Ovary (tissue), 9 donors: ENCODE measurements around the gene HRH2. TPM values are rescaled to one million over a fixed set of nuclear protein-coding genes. Genes with fewer than 3 reads are reported as not detected.

ENCODE experiments used
- DNase-seq, 5 donors: peaks; one replicate each; pipeline ENCODE4 v3.0.0-alpha.2; 2019 to 2020
- H3K27ac ChIP-seq, 2 donors: fragments of 200-600 bp; one replicate each; pipeline versions ENCODE4 v1.5.1 to v1.8.0; 2019 to 2022
- H3K27me3 ChIP-seq: fragments of 200-600 bp; one replicate; pipeline ENCODE4 v1.8.0; 2022
- H3K36me3 ChIP-seq: fragments of 200-600 bp; sonication (generic); one replicate; pipeline ENCODE4 v1.5.1; 2019
- H3K4me1 ChIP-seq: one replicate; pipeline ENCODE4 v1.8.1; 2013; ENCODE audit warnings: mild to moderate bottlenecking, moderate library complexity; ENCODE audit not compliant: insufficient read depth
- H3K4me3 ChIP-seq: fragments of 200-600 bp; sonication (generic); one replicate; pipeline ENCODE4 v1.5.1; 2017
- H3K9me3 ChIP-seq, 2 donors: fragments of 200-600 bp in 1 of 2; sonication (generic) in 1 of 2; one replicate each; pipeline versions ENCODE4 v1.5.1 to v1.8.1; 2013 to 2019; ENCODE audit warnings: mild to moderate bottlenecking in 1 of 2, moderate library complexity in 1 of 2
- CTCF ChIP-seq, 3 donors: fragments of 450-650 bp in 2 of 3; fragments of 200-600 bp in 1 of 3; IDR thresholded peaks; one replicate each; pipeline versions ENCODE4 v1.5.1 to v1.8.0; 2016 to 2022; ENCODE audit warnings: antibody characterized with exemption in 3 of 3, mild to moderate bottlenecking in 1 of 3
- EP300 ChIP-seq: sonication (generic); formaldehyde crosslinking; IDR thresholded peaks from one replicate; pipeline ENCODE4 v1.6.1; 2017; ENCODE audit warnings: antibody characterized with exemption
- POLR2A ChIP-seq: fragments of 450-650 bp; IDR thresholded peaks from one replicate; pipeline ENCODE4 v1.6.1; 2017; ENCODE audit warnings: antibody characterized with exemption, mild to moderate bottlenecking, moderate library complexity
- WGBS, 3 donors: extraction: QIAGEN DNeasy Blood & Tissue Kit in 1 of 3; methylation state at CpG; one replicate each; pipeline versions ENCODE4 v1.1.5 to v1.1.7; 2013 to 2017; 5-methylcytosine and 5-hydroxymethylcytosine counted together
- intact Hi-C, 4 donors: fragments of 100-400 bp; cut with DNase I; formaldehyde crosslinking; loops; one replicate each; pipeline versions ENCODE4 v1.11.0 to v1.15.1; 2022 to 2023
- polyA plus RNA-seq, 2 donors: library from polyadenylated mRNA; stranded (reverse); fragments of 200-250 nt in 1 of 2; fragments of 350-450 nt in 1 of 2; fragmentation: Illumina TruSeq in 1 of 2; extraction: RNeasy Lipid Tissue Mini Kit (QIAGEN cat#74804) in 1 of 2; gene quantifications; one replicate each; pipeline ENCODE4 v1.2.3, GENCODE V29; 2013 to 2014
- total RNA-seq, 7 donors: library from RNA; depleted of rRNA in 2 of 7; stranded (reverse); fragments of >200 nt in 2 of 7; fragmentation: NEBNext Ultra II Directional in 3 of 7; extraction: Animal tissue kit (Norgen Biotek cat#: 25700) in 3 of 7; gene quantifications; one replicate each; pipeline versions ENCODE4 v1.1.0 to v1.2.4, GENCODE V29; 2016 to 2023
- donor health status: DM: no; HTN: no; CAD: no; lungs with moderate emphysema.
- donor health status: DM: no; HTN: no; CAD: no.
- donor health status: Bipolar disorder and iron deficiency.
- donor health status: DM: yes; HTN: yes; CAD: no.
- donor health status: DM: no; HTN: no; CAD: no.
- donor health status: DM: yes; HTN: yes; CAD: no.

Gene HRH2
- total and polyA plus RNA-seq, 9 donors, result 0.23 to 3.3 (median 1.2) TPM

- Histone ChIP-seq H3K9me3 (no peaks in the 10 kb centered on the region), H3K4me1 (no peaks in the 10 kb centered on the region), H3K36me3 (no peaks in the 10 kb centered on the region), H3K27ac (no peak overlapping the region), H3K27me3 (no peaks in the 10 kb centered on the region), H3K4me3 (no peak overlapping the region)
- TF ChIP-seq POLR2A, result no peak
- no peak for TF ChIP-seq CTCF (IDR thresholded peaks at IDR 0.05)
- TF ChIP-seq EP300, result no peak
- intact Hi-C loops, result no loop called here
- WGBS, 3 donors, result 51 to 60% (median 54%) methylated on average over 4 of the region's 4 CpGs
- DNase-seq, result no peak
Observed at GRCh38 chr5:175627739-175628138, 30.1 kb upstream of the HRH2 start.

- no peak for TF ChIP-seq POLR2A
- no peak for TF ChIP-seq CTCF (IDR thresholded peaks at IDR 0.05)
- TF ChIP-seq EP300, result no peak
- 74 to 80% (median 76%) methylated on average over 8 of the region's 8 CpGs for WGBS, 3 donors
- H3K27ac ChIP-seq, result no peak overlapping the region
- H3K9me3 ChIP-seq, result no peaks in the 10 kb centered on the region
- H3K4me1 ChIP-seq, result no peaks in the 10 kb centered on the region
- intact Hi-C loops, result no loop called here
- no peaks in the 10 kb centered on the region for H3K27me3 ChIP-seq
- H3K4me3 ChIP-seq, result no peak overlapping the region
- no peaks in the 10 kb centered on the region for H3K36me3 ChIP-seq
- no peak for DNase-seq
Observed at GRCh38 chr5:175628668-175629067, 29.2 kb upstream of the HRH2 start.

- no peaks in the 10 kb centered on the region for H3K4me1 ChIP-seq
- no peak overlapping the region for H3K4me3 ChIP-seq
- DNase-seq, result no peak
- no peak overlapping the region for H3K27ac ChIP-seq
- no peaks in the 10 kb centered on the region for H3K36me3 ChIP-seq
- no peak for TF ChIP-seq POLR2A
- TF ChIP-seq EP300, result no peak
- TF ChIP-seq CTCF (IDR thresholded peaks at IDR 0.05), result no peak
- 85 to 93% (median 90%) methylated on average over 6 of the region's 6 CpGs for WGBS, 3 donors
- intact Hi-C loops, result no loop called here
- H3K27me3 ChIP-seq, result no peaks in the 10 kb centered on the region
- no peaks in the 10 kb centered on the region for H3K9me3 ChIP-seq
Observed at GRCh38 chr5:175629261-175629660, 28.6 kb upstream of the HRH2 start.

GRCh38 chr5:175629793-175630192 is 28.1 kb upstream of the HRH2 start:
- Histone ChIP-seq H3K27ac (no peak overlapping the region), H3K9me3 (no peaks in the 10 kb centered on the region), H3K4me3 (no peak overlapping the region), H3K4me1 (no peaks in the 10 kb centered on the region), H3K27me3 (no peaks in the 10 kb centered on the region), H3K36me3 (no peaks in the 10 kb centered on the region)
- no peak for DNase-seq
- intact Hi-C loops, result no loop called here
- WGBS, 3 donors, result 75 to 96% (median 81%) methylated on average over 1 of the region's 1 CpG
- no peak for TF ChIP-seq POLR2A
- no peak for TF ChIP-seq CTCF (IDR thresholded peaks at IDR 0.05)
